IMR-90 (cell line): ENCODE data around the gene DDN. TPM values are rescaled to one million over a fixed set of nuclear protein-coding genes. Genes with fewer than 3 reads are reported as not detected.

Source experiments
- ATAC-seq: fragments of 200-7000 bp; cut with Tn5 transposase; 2 replicates; pipeline ENCODE4 v1.9.1; 2020; ENCODE audit warnings: low read depth, mild to moderate bottlenecking, moderate library complexity
- BruUV-seq: library from RNA; stranded (reverse); fragments of 400-500 nt; replicated peaks from 2 replicates; lab custom pipeline; 2021; lab: Mats Ljungman, UMichigan
- CTCF ChIA-PET: fragments of 300-600 bp; formaldehyde crosslinking; extraction: SDS; loops from one replicate; lab custom pipeline; 2021; ENCODE audit warnings: antibody characterized with exemption; lab: Yijun Ruan, JAX
- POLR2A ChIA-PET: fragments of 300-600 bp; sonication (Branson Sonifier 250); formaldehyde crosslinking; loops from one replicate; lab custom pipeline; 2022; ENCODE audit warnings: antibody characterized with exemption; ENCODE audit not compliant: unreplicated experiment; lab: Charles Lee
- DNase-seq: peaks from one replicate; pipeline ENCODE4 v3.0.0; 2013
- H2AFZ ChIP-seq: replicated peaks from 2 replicates; pipeline ENCODE3; 2013; ENCODE audit warnings: low read length, mild to moderate bottlenecking; ENCODE audit not compliant: poor library complexity
- H2AK5ac ChIP-seq: 2 replicates; pipeline ENCODE4 v1.6.1; 2013; ENCODE audit warnings: low read depth, low read length, inconsistent platforms
- H2AK9ac ChIP-seq: replicated peaks from 2 replicates; pipeline ENCODE3; 2013; ENCODE audit warnings: mild to moderate bottlenecking, low read depth, low read length, moderate library complexity; ENCODE audit not compliant: poor library complexity
- H2BK120ac ChIP-seq: 2 replicates; pipeline ENCODE4 v1.6.1; 2013; ENCODE audit warnings: low read depth, low read length, inconsistent platforms
- H2BK15ac ChIP-seq: 3 replicates; pipeline ENCODE4 v1.6.1; 2013; ENCODE audit warnings: low read depth, low read length, inconsistent platforms
- H2BK20ac ChIP-seq: 2 replicates; pipeline ENCODE4 v1.6.1; 2013; ENCODE audit warnings: low read depth, mild to moderate bottlenecking, inconsistent platforms, low read length, moderate library complexity
- H2BK5ac ChIP-seq: 2 replicates; pipeline ENCODE4 v1.6.1; 2013; ENCODE audit warnings: mild to moderate bottlenecking, low read depth, low read length, inconsistent platforms; ENCODE audit not compliant: poor library complexity, severe bottlenecking
- H3K14ac ChIP-seq: replicated peaks from 2 replicates; pipeline ENCODE4 v1.6.1; 2013; ENCODE audit warnings: low read depth, low read length, inconsistent platforms
- H3K18ac ChIP-seq: 2 replicates; pipeline ENCODE4 v1.6.1; 2013; ENCODE audit warnings: low read depth, low read length, control low read depth
- H3K23ac ChIP-seq: 2 replicates; pipeline ENCODE4 v1.6.1; 2013; ENCODE audit warnings: low read depth, low read length, inconsistent platforms
- H3K27ac ChIP-seq: 2 replicates; pipeline ENCODE4 v1.5.1; 2013; ENCODE audit warnings: mild to moderate bottlenecking, control low read depth, low read length; ENCODE audit not compliant: insufficient read depth
- H3K27me3 ChIP-seq: 2 replicates; pipeline ENCODE4 v1.6.1; 2013; ENCODE audit warnings: low read length; ENCODE audit not compliant: control insufficient read depth, insufficient read depth
- H3K36me3 ChIP-seq: 2 replicates; pipeline ENCODE4 v1.6.1; 2013; ENCODE audit warnings: low read length, mixed read lengths; ENCODE audit not compliant: control insufficient read depth, insufficient read depth
- H3K4ac ChIP-seq: 2 replicates; pipeline ENCODE4 v1.6.1; 2013; ENCODE audit warnings: low read depth, low read length, inconsistent platforms
- H3K4me1 ChIP-seq: 2 replicates; pipeline ENCODE4 v1.6.1; 2013; ENCODE audit warnings: low read length, mixed read lengths; ENCODE audit not compliant: control insufficient read depth, insufficient read depth
- H3K4me2 ChIP-seq: 2 replicates; pipeline ENCODE4 v1.6.1; 2013; ENCODE audit warnings: low read depth, mild to moderate bottlenecking, control low read depth, low read length, moderate library complexity
- H3K4me3 ChIP-seq: 2 replicates; pipeline ENCODE4 v1.5.1; 2013; ENCODE audit warnings: low read depth, mild to moderate bottlenecking, control low read depth, low read length, moderate library complexity; ENCODE audit not compliant: insufficient read depth
- H3K56ac ChIP-seq: 2 replicates; pipeline ENCODE4 v1.6.1; 2013; ENCODE audit warnings: low read length, inconsistent platforms; ENCODE audit not compliant: insufficient read depth; ENCODE audit errors: extremely low read depth
- H3K79me1 ChIP-seq, 2 experiments: 2 replicates each; pipeline ENCODE4 v1.6.1; 2013; ENCODE audit warnings: low read length in 2 of 2, inconsistent platforms in 1 of 2, low read depth in 1 of 2
- H3K9ac ChIP-seq: 2 replicates; pipeline ENCODE4 v1.6.1; 2013; ENCODE audit warnings: low read depth, low read length, control low read depth
- H3K9me1 ChIP-seq: 2 replicates; pipeline ENCODE4 v1.6.1; 2013; ENCODE audit warnings: low read length, inconsistent platforms; ENCODE audit not compliant: insufficient read depth
- H3K9me3 ChIP-seq: 2 replicates; pipeline ENCODE4 v1.6.1; 2013; ENCODE audit warnings: low read length; ENCODE audit not compliant: control insufficient read depth, insufficient read depth
- H4K20me1 ChIP-seq: 2 replicates; pipeline ENCODE4 v1.6.1; 2013; ENCODE audit warnings: low read length, inconsistent platforms; ENCODE audit not compliant: insufficient read depth
- H4K5ac ChIP-seq: 2 replicates; pipeline ENCODE4 v1.6.1; 2013; ENCODE audit warnings: mild to moderate bottlenecking, low read depth, low read length, control low read depth
- H4K8ac ChIP-seq, 2 experiments: 2 replicates each; pipeline ENCODE4 v1.6.1; 2013; ENCODE audit warnings: low read depth in 2 of 2, low read length in 2 of 2, control low read depth in 1 of 2, inconsistent platforms in 1 of 2
- H4K91ac ChIP-seq: 2 replicates; pipeline ENCODE4 v1.6.1; 2013; ENCODE audit warnings: low read depth, low read length, inconsistent platforms; ENCODE audit not compliant: insufficient read depth
- BHLHE40 ChIP-seq: fragments of 150-350 bp; IDR thresholded peaks from 2 replicates; pipeline ENCODE4 v1.6.1; 2016; ENCODE audit warnings: mild to moderate bottlenecking, low read depth, low read length
- CEBPB ChIP-seq: IDR thresholded peaks from 2 replicates; pipeline ENCODE4 v1.6.1; 2012; ENCODE audit warnings: low read depth, low read length, improper control_type of control experiment
- CHD1 ChIP-seq: IDR thresholded peaks from 2 replicates; pipeline ENCODE4 v1.6.1; 2012; ENCODE audit warnings: low read depth, low read length, improper control_type of control experiment
- MAFK ChIP-seq: IDR thresholded peaks from 2 replicates; pipeline ENCODE4 v1.6.1; 2012; ENCODE audit warnings: low read depth, low read length, improper control_type of control experiment
- MAZ ChIP-seq: IDR thresholded peaks from 2 replicates; pipeline ENCODE4 v1.6.1; 2012; ENCODE audit warnings: low read depth, mild to moderate bottlenecking, low read length, improper control_type of control experiment, moderate library complexity, borderline replicate concordance
- SMC3 ChIP-seq: fragments of 150-350 bp; IDR thresholded peaks from 2 replicates; pipeline ENCODE4 v1.6.1; 2016; ENCODE audit warnings: low read depth, mild to moderate bottlenecking, antibody characterized with exemption, low read length, moderate library complexity
- WGBS, 2 experiments: methylation state at CpG; one replicate each; pipeline versions ENCODE4 v1.1.5 to v1.1.7; 2013; ENCODE audit warnings: missing lambda C conversion rate in 2 of 2; ENCODE audit not compliant: insufficient read length in 1 of 2; ENCODE audit errors: extremely low coverage in 2 of 2; 5-methylcytosine and 5-hydroxymethylcytosine counted together
- dilution Hi-C: fragments of 300-500 bp; cut with HindIII; formaldehyde crosslinking; loops from one replicate; pipeline ENCODE4 v1.14.3; 2018; ENCODE audit warnings: low sequenced_read_pairs; ENCODE audit not compliant: unreplicated experiment
- in situ Hi-C: fragments of 300-500 bp; cut with MboI; formaldehyde crosslinking; loops from 3 replicates; pipeline ENCODE4 v1.14.3; 2019; ENCODE audit warnings: low sequenced_read_pairs, inconsistent platforms, mixed read lengths
- intact Hi-C: fragments of 100-400 bp; cut with micrococcal nuclease; formaldehyde crosslinking; loops from 2 replicates; pipeline ENCODE4 v1.10.0; 2022
- polyA plus RNA-seq, 3 experiments: library from polyadenylated mRNA; depleted of rRNA; stranded (reverse); fragments of >200 nt; gene quantifications; 2 replicates each; pipeline ENCODE4 v1.2.3, GENCODE V29; 2012; ENCODE audit warnings: low replicate concordance in 1 of 3
- total RNA-seq: library from RNA; depleted of rRNA; stranded (reverse); fragments of >200 nt; gene quantifications from 2 replicates; pipeline ENCODE4 v1.2.3, GENCODE V29; 2012
- TF ChIP-seq, protein P1 (sequence below): fragments of 150-350 bp; IDR thresholded peaks from 2 replicates; pipeline ENCODE4 v1.6.1; 2017; ENCODE audit warnings: mild to moderate bottlenecking, antibody characterized with exemption, low read length, low read depth

The DDN gene
- total and polyA plus RNA-seq, 2 of the 4 experiments (the other 2 are of a cell fraction): 0.18 to 0.21 TPM

DNA sequence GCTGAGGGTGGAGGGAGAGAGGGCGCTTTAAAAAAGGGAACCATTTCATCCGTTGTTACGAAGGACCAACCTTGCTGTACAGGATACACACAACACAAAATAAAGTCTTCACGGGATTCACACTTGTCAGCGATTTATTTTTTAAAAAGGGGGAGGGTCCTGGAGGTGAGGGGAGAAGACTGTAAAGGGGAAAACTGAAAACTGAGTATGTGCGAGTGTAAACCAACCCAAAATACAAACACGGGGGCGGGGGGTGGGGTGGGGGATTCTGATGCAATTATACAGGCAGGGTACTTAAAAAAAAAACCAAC, 19.9 kb upstream of the DDN start:
- in situ Hi-C loops: no loop called here
- H2BK15ac ChIP-seq: peak overlapping the region; percentile 57; the same call in 1 of the 3 replicates
- peak overlapping the region; percentile 98 for H4K91ac ChIP-seq
- H3K23ac ChIP-seq: peak overlapping the region; percentile 94
- H2AK5ac ChIP-seq: peak overlapping the region; percentile 96
- DNase-seq (no peak), ATAC-seq (peak; percentile 3)
- intact Hi-C loops: no loop called here
- H3K27ac ChIP-seq: peak overlapping the region; percentile 92
- no peaks in the 10 kb centered on the region for H3K27me3 ChIP-seq
- peak overlapping the region; percentile 71 for H3K4me3 ChIP-seq
- peaks cover 4% of the 10 kb centered on the region for H3K9me1 ChIP-seq
- peak overlapping the region; percentile 93 for H2BK5ac ChIP-seq
- peaks cover 29% of the 10 kb centered on the region for H3K36me3 ChIP-seq
- dilution Hi-C loops: no loop called here
- peak overlapping the region; percentile 91 for H3K9ac ChIP-seq
- H2BK120ac ChIP-seq: peak overlapping the region; percentile 54; the same call in 1 of the 2 replicates
- peak overlapping the region; percentile 91 for H3K4me2 ChIP-seq
- 0 out of 2 replicates have a peak overlapping the region, but pooled peaks have one; percentile 22 for H2BK20ac ChIP-seq
- H3K9me3 ChIP-seq: no peaks in the 10 kb centered on the region
- H2AFZ ChIP-seq: peak overlapping the region; percentile 93
- BruUV-seq: no TSS peak
- H3K56ac ChIP-seq: peak overlapping the region; percentile 88
- H3K18ac ChIP-seq: peak overlapping the region; percentile 65
- H4K8ac ChIP-seq: peak overlapping the region; percentile 100
- CTCF ChIA-PET: interaction anchor here (0.6 to 1.3 kb wide), 2 partner anchors 20 to 224 kb away, joined by 3 read pairs; no protein-coding TSS in a partner anchor
- peak overlapping the region; percentile 93 for H2AK9ac ChIP-seq
- no CpG with 5 or more reads among the region's 8 CpGs for WGBS, 2 experiments
- peaks cover 3% of the 10 kb centered on the region for H3K4me1 ChIP-seq
- peaks cover 8% of the 10 kb centered on the region; the same call in 1 of the 2 replicates for H4K20me1 ChIP-seq
- H4K5ac ChIP-seq: peak overlapping the region; percentile 97
- peaks cover 30 to 50% of the 10 kb centered on the region in 2 experiments for H3K79me1 ChIP-seq
- peak overlapping the region; percentile 97 for H3K14ac ChIP-seq
- POLR2A ChIA-PET: no interaction called here
- H3K4ac ChIP-seq: peak overlapping the region; percentile 99
- TF ChIP-seq MAFK (peak; percentile 56; the same call in 1 of the 2 replicates), SMC3 (no peak), MAZ (no peak), BHLHE40 (no peak), CHD1 (no peak), CEBPB (no peak)
- TF ChIP-seq, protein P1, sequence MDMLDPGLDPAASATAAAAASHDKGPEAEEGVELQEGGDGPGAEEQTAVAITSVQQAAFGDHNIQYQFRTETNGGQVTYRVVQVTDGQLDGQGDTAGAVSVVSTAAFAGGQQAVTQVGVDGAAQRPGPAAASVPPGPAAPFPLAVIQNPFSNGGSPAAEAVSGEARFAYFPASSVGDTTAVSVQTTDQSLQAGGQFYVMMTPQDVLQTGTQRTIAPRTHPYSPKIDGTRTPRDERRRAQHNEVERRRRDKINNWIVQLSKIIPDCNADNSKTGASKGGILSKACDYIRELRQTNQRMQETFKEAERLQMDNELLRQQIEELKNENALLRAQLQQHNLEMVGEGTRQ: no peak
